Nephron (organoid): ENCODE measurements around the gene LRRC41.

Experiments
- H3K27ac Mint-ChIP-seq, 3 experiments: 2 replicates each; pipeline ENCODE4 v1.8.0; 2020; ENCODE audit warnings: mixed read lengths in 3 of 3, mild to moderate bottlenecking in 2 of 3, moderate library complexity in 1 of 3
- H3K27me3 Mint-ChIP-seq: 2 replicates; pipeline ENCODE4 v1.8.0; 2021; ENCODE audit warnings: low read depth, mild to moderate bottlenecking, moderate library complexity, mixed read lengths
- H3K36me3 Mint-ChIP-seq: 2 replicates; pipeline ENCODE4 v1.8.0; 2020; ENCODE audit warnings: low read depth, mixed read lengths
- H3K4me1 Mint-ChIP-seq: 2 replicates; pipeline ENCODE4 v1.8.0; 2020; ENCODE audit warnings: mixed read lengths
- H3K4me3 Mint-ChIP-seq, 3 experiments: 2 replicates each; pipeline ENCODE4 v1.8.0; 2020; ENCODE audit warnings: mild to moderate bottlenecking in 3 of 3, mixed read lengths in 3 of 3, moderate library complexity in 2 of 3
- H3K9me3 Mint-ChIP-seq: 2 replicates; pipeline ENCODE4 v1.8.0; 2020; ENCODE audit warnings: mixed read lengths
- TF ChIP-seq, protein P1 (sequence below), 3 experiments: fragments of 200-600 bp; sonication (generic); IDR thresholded peaks; one replicate each; pipeline ENCODE4 v1.5.0; 2021; ENCODE audit warnings: antibody characterized with exemption in 3 of 3; ENCODE audit not compliant: unreplicated experiment in 3 of 3

LRRC41 gene

GRCh38 chr1:46303872-46304326, 483 bp upstream of the LRRC41 start:
- Mint-ChIP-seq H3K27me3 (no peaks in the 10 kb centered on the region), H3K9me3 (no peaks in the 10 kb centered on the region), H3K36me3 (peaks cover 20% of the 10 kb centered on the region), H3K4me1 (peaks cover 34% of the 10 kb centered on the region), H3K4me3 (peak overlapping the region; percentile 98 to 99 (median 99)), H3K27ac (peak overlapping the region; percentile 100)
- TF ChIP-seq, protein P1, sequence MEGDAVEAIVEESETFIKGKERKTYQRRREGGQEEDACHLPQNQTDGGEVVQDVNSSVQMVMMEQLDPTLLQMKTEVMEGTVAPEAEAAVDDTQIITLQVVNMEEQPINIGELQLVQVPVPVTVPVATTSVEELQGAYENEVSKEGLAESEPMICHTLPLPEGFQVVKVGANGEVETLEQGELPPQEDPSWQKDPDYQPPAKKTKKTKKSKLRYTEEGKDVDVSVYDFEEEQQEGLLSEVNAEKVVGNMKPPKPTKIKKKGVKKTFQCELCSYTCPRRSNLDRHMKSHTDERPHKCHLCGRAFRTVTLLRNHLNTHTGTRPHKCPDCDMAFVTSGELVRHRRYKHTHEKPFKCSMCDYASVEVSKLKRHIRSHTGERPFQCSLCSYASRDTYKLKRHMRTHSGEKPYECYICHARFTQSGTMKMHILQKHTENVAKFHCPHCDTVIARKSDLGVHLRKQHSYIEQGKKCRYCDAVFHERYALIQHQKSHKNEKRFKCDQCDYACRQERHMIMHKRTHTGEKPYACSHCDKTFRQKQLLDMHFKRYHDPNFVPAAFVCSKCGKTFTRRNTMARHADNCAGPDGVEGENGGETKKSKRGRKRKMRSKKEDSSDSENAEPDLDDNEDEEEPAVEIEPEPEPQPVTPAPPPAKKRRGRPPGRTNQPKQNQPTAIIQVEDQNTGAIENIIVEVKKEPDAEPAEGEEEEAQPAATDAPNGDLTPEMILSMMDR (IDR thresholded peaks at IDR 0.05; ENCODE audit: unreplicated experiment in 3 of 3): no peak

DNA sequence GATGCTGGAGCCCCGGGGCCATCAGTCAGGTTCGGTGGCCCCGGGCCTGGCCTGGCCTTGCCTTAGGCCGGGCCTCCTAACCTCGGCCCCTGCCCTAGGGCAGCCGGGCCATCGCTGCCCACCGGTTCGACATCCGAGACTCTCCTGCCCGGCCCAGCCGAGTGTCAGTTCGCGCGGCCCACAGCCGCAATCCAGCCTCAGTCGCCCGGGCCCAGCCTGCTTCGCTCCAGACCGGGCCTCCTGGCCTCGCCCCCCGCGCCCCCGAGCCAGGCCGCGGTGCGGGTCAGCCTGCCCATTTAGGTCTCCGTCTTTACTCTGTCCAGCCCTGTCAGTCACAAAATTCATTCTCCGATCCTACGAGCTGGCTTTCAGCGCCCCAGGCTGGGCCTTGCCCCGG, 777 bp downstream of the LRRC41 start:
- H3K9me3 Mint-ChIP-seq: no peaks in the 10 kb centered on the region
- H3K36me3 Mint-ChIP-seq: peaks cover 17% of the 10 kb centered on the region
- H3K4me3 Mint-ChIP-seq: peak overlapping the region; percentile 98 to 99 (median 99)
- TF ChIP-seq, protein P1 (IDR thresholded peaks at IDR 0.05; ENCODE audit: unreplicated experiment in 3 of 3): no peak
- peak overlapping the region; percentile 100 for H3K27ac Mint-ChIP-seq
- H3K4me1 Mint-ChIP-seq: peaks cover 43% of the 10 kb centered on the region
- no peaks in the 10 kb centered on the region for H3K27me3 Mint-ChIP-seq

DNA sequence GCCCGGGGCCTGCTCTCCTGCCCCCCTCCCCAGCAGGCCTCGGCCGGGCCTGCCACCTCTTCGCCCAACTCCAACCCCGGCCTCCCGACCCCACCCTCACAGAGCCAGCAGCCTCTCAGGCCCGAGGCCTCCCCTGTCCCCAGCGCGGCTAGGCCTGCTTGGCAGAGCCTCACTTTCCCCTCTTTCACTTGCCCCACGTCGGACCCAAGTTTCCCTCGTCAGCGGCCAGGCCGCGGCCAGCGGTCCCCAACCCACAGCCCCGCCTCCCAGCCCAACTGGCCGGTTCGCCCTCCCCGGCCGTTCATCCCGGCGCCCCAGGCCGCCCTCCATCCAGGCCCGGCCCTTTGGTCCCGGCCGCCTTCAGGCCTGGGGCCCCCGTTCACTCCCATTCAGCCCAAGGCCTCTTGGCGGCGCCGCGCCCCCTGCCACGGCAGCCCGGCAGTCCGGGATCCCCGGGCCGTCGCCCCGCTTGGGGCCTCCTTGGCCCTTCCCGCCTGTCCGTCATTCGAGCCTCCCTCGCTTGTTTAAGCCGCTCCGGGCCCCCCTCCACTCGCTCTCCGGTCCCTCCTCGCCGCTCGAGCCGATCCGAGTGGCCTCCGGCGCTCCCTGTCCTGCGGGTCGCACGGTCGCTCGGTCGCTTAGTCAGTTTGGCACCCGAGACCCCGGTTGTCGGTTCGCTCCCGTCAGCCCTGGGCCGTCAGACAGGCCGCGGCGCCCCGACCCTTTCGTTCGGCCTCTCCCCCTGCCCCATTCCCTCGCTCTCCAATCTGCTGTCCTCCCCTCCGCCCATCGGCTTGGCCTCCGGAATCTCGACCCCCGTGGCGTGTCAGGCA, 1.4 kb downstream of the LRRC41 start:
- no peaks in the 10 kb centered on the region for H3K27me3 Mint-ChIP-seq
- peaks cover 18% of the 10 kb centered on the region for H3K36me3 Mint-ChIP-seq
- H3K9me3 Mint-ChIP-seq: no peaks in the 10 kb centered on the region
- H3K27ac Mint-ChIP-seq: peak overlapping the region; percentile 100
- TF ChIP-seq, protein P1 (IDR thresholded peaks at IDR 0.05; ENCODE audit: unreplicated experiment in 3 of 3): peak in 2 of 3 experiments; percentile 11 to 26
- H3K4me1 Mint-ChIP-seq: peaks cover 38% of the 10 kb centered on the region
- peak overlapping the region; percentile 98 to 99 (median 99) for H3K4me3 Mint-ChIP-seq

DNA sequence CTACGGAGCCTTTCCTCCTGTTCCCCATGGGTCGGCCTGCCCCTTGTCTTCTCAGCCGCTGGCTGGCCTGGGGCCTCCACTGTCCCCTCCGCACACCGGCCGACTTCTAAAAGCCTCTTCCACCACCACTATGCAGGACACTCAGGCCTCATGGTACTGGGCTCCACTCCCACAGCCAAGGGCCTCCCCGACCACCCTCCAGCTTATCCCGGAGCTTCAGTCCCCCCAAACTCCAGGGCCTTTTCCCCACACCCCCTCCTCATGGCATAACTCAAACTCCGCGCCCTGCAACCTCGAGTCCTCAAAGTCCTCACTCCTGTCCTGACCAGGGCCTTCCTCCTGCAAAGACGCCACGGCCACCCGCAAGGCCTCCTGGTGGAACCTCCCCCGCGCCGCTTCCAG, 2.0 kb downstream of the LRRC41 start:
- peaks cover 38% of the 10 kb centered on the region for H3K4me1 Mint-ChIP-seq
- H3K27me3 Mint-ChIP-seq: no peaks in the 10 kb centered on the region
- no peaks in the 10 kb centered on the region for H3K9me3 Mint-ChIP-seq
- H3K4me3 Mint-ChIP-seq: peak overlapping the region; percentile 98 to 99 (median 99)
- peaks cover 25% of the 10 kb centered on the region for H3K36me3 Mint-ChIP-seq
- H3K27ac Mint-ChIP-seq: peak overlapping the region; percentile 100
- TF ChIP-seq, protein P1 (IDR thresholded peaks at IDR 0.05; ENCODE audit: unreplicated experiment in 3 of 3): no peak

DNA sequence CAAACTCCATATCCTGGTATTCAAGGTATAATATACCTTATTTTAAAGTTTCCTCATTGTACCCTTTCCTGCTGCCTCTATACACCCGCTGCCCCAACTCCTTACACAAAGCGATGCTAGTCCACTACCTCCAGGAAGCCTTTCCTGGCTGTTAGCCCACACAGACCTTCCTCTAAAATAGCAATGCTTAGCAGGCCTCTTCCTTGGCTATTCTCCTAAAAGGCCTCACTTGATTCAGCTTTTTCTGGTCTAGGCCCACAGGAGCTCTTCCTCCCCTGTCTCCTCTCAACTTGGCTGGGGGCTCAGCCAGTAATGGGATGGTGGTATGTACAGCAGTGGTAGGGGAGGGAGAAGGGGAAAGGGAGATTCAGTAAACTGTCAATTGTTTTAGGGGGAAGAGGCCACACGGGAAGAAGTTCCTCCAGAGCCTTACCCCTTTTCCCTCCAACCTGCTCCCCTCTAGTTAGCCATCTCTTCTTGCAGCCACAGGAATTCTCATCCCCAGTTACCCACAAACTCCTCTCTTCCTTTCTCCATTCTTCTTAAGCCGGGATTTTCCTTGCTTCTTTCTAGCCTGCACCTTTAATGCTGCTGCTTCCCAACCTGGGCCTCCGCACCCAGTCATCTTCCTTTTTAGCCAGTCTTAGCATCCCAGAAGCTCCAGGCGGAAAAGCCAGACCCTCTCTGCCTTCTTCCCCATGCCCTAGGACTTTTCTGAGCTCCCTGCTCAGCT, 2.6 kb downstream of the LRRC41 start:
- Mint-ChIP-seq H3K4me1 (peaks cover 33% of the 10 kb centered on the region), H3K36me3 (peaks cover 30% of the 10 kb centered on the region), H3K9me3 (no peaks in the 10 kb centered on the region), H3K4me3 (peak overlapping the region; percentile 98 to 99 (median 99)), H3K27ac (peak overlapping the region; percentile 100), H3K27me3 (no peaks in the 10 kb centered on the region)
- TF ChIP-seq, protein P1 (IDR thresholded peaks at IDR 0.05; ENCODE audit: unreplicated experiment in 3 of 3): no peak
